ENCODE results near the gene LLGL2. TPM values are rescaled to one million over a fixed set of nuclear protein-coding genes. Genes with fewer than 3 reads are reported as not detected.

Gene LLGL2
- total RNA-seq, 1 donor from 2014 or later: 111 TPM

- Histone ChIP-seq H3K27ac (no peak overlapping the region), H3K9me3 (no peaks in the 10 kb centered on the region), H3K27me3 (ENCODE audit: low read depth) (no peaks in the 10 kb centered on the region), H3K4me3 (no peak overlapping the region), H3K4me1 (peaks cover 62% of the 10 kb centered on the region), H3K36me3 (peaks cover 11% of the 10 kb centered on the region)
- intact Hi-C loops (cut with DNase I): no loop called here
- TF ChIP-seq CTCF (IDR thresholded peaks at IDR 0.05): no peak
- no peak for ATAC-seq
- peak; percentile 47 for DNase-seq
Measured at GRCh38 chr17:75486151-75486550, 39.3 kb upstream of the LLGL2 start.

- Histone ChIP-seq H3K27me3 (ENCODE audit: low read depth) (no peaks in the 10 kb centered on the region), H3K9me3 (no peaks in the 10 kb centered on the region), H3K4me1 (peaks cover 57% of the 10 kb centered on the region), H3K36me3 (peaks cover 19% of the 10 kb centered on the region), H3K27ac (peak overlapping the region; percentile 69), H3K4me3 (no peak overlapping the region)
- TF ChIP-seq CTCF (IDR thresholded peaks at IDR 0.05): no peak
- intact Hi-C loops (cut with DNase I): no loop called here
- DNase-seq (no peak), ATAC-seq (no peak)
Measured at GRCh38 chr17:75486951-75487350, 38.5 kb upstream of the LLGL2 start.

GRCh38 chr17:75487351-75488070 lies 38.0 kb upstream of the LLGL2 start:
- intact Hi-C loops (cut with DNase I): no loop called here
- TF ChIP-seq CTCF (IDR thresholded peaks at IDR 0.05): peak; percentile 26
- Histone ChIP-seq H3K9me3 (no peaks in the 10 kb centered on the region), H3K4me3 (no peak overlapping the region), H3K36me3 (peaks cover 25% of the 10 kb centered on the region), H3K4me1 (peaks cover 51% of the 10 kb centered on the region), H3K27ac (peak overlapping the region; percentile 69), H3K27me3 (ENCODE audit: low read depth) (no peaks in the 10 kb centered on the region)
- DNase-seq (peak; percentile 68), ATAC-seq (peak; percentile 38 to 45)

GRCh38 chr17:75488693-75489510 lies 36.6 kb upstream of the LLGL2 start:
- Histone ChIP-seq H3K27ac (peak overlapping the region; percentile 69), H3K36me3 (peaks cover 39% of the 10 kb centered on the region), H3K4me3 (no peak overlapping the region), H3K27me3 (ENCODE audit: low read depth) (no peaks in the 10 kb centered on the region), H3K4me1 (peaks cover 44% of the 10 kb centered on the region), H3K9me3 (no peaks in the 10 kb centered on the region)
- TF ChIP-seq CTCF (IDR thresholded peaks at IDR 0.05): no peak
- no peak for DNase-seq
- intact Hi-C loops (cut with DNase I): no loop called here
- no peak for ATAC-seq

GRCh38 chr17:75489511-75489955 lies 36.0 kb upstream of the LLGL2 start:
- H3K9me3 ChIP-seq: no peaks in the 10 kb centered on the region
- ATAC-seq: no peak
- no peak overlapping the region for H3K4me3 ChIP-seq
- H3K27ac ChIP-seq: no peak overlapping the region
- no peak for TF ChIP-seq CTCF (IDR thresholded peaks at IDR 0.05)
- no peaks in the 10 kb centered on the region for H3K27me3 ChIP-seq (ENCODE audit: low read depth)
- H3K36me3 ChIP-seq: peaks cover 45% of the 10 kb centered on the region
- intact Hi-C loops (cut with DNase I): no loop called here
- peaks cover 44% of the 10 kb centered on the region for H3K4me1 ChIP-seq
- DNase-seq: no peak

All from lower lobe of right lung (tissue), 2 donors.